ENCODE data around the gene ZCCHC12. TPM values are rescaled to one million over a fixed set of nuclear protein-coding genes. Genes with fewer than 3 reads are reported as not detected.
"Not testable (repeated sequence)": the region's sequence is repeated elsewhere in the genome, so short reads cannot be mapped to it uniquely, and the experiment has no call there.

Gene ZCCHC12
- total RNA-seq, 1 experiment from 2014 or later: 0.89 TPM

DNA sequence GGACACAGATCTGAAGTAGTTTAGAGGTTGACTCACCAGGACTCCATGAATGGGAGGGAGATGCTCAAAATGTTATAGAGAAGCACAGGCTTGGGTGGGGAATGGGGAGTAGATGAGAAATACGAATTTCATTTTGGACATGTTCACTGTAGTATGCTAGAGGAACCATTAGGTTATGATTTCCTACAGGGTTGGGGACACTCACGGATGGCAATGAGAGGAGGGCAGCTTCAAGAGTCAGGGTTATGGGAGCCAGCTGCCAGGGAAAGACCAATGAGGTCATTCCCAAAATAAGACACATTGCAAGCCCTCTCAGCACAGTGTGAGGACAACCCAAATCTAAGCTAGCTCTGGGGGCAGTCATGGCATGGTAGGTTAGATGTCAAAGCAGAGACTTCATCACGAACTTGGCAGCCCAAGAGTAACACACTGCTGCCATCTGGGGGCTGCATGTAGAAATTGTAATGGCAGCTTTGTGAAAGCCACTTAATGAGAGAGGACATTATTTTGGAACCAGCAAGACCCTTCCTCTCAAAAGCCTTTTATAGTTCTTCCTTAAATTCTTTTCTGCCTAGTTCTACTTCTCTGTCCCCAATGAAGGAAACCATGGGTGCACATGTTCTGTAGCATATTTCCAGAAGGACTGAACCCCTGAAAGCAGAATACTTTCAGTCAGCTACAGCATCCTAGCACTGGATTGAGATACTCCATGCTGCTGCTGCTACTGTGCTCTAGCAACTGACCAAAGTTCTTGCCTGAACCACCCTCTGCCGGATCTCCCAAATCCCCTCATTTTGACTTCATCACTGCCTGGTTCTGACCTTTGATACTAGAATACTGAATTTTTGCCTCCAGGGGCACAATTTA, 16.2 kb upstream of the ZCCHC12 start:
- TF ChIP-seq, protein P1, sequence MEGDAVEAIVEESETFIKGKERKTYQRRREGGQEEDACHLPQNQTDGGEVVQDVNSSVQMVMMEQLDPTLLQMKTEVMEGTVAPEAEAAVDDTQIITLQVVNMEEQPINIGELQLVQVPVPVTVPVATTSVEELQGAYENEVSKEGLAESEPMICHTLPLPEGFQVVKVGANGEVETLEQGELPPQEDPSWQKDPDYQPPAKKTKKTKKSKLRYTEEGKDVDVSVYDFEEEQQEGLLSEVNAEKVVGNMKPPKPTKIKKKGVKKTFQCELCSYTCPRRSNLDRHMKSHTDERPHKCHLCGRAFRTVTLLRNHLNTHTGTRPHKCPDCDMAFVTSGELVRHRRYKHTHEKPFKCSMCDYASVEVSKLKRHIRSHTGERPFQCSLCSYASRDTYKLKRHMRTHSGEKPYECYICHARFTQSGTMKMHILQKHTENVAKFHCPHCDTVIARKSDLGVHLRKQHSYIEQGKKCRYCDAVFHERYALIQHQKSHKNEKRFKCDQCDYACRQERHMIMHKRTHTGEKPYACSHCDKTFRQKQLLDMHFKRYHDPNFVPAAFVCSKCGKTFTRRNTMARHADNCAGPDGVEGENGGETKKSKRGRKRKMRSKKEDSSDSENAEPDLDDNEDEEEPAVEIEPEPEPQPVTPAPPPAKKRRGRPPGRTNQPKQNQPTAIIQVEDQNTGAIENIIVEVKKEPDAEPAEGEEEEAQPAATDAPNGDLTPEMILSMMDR (IDR thresholded peaks at IDR 0.05 in 2 of 3, conservative IDR thresholded peaks at IDR 0.05 in 1 of 3; ENCODE audit: borderline replicate concordance in 1 of 3, insufficient read depth in 1 of 3, low read depth in 2 of 3, low read length in 2 of 3): peak; percentile 54 to 73 (median 57)
- TF ChIP-seq YY1 (IDR thresholded peaks at IDR 0.05; ENCODE audit: extremely low read depth, insufficient replicate concordance, low read depth, low read length) (peak; percentile 24), EGR1 (IDR thresholded peaks at IDR 0.05; ENCODE audit: low read depth) (no peak), CEBPB (IDR thresholded peaks at IDR 0.05; ENCODE audit: low read depth) (no peak), ZFX (IDR thresholded peaks at IDR 0.05) (no peak), EZH2 (IDR thresholded peaks at IDR 0.05) (no peak), RAD21 (IDR thresholded peaks at IDR 0.05; ENCODE audit: low read depth) (peak; percentile 85), SP1 (IDR thresholded peaks at IDR 0.05; ENCODE audit: low read depth) (no peak), FOSL1 (IDR thresholded peaks at IDR 0.05; ENCODE audit: low read depth) (no peak)
- BruUV-seq (replicated peaks): no TSS peak
- ChIA-PET POLR2A (no interaction called here), CTCF (interaction anchor here (0.8 to 2.6 kb wide), 7 partner anchors 43 to 205 kb away, joined by 3 to 28 read pairs (median 4); no protein-coding TSS in a partner anchor), RAD21 (ENCODE audit: low non-redundant PET in 1 of 2, low total read pairs in 2 of 2, uncharacterized antibody in 2 of 2, unreplicated experiment in 2 of 2) (interaction anchor here (0.6 to 1.3 kb wide), 5 partner anchors 163 to 312 kb away, joined by 3 to 7 read pairs (median 3); partner anchors contain the start of gene DOCK11 (in 1 of the 2))
- H2AFZ ChIP-seq (ENCODE audit: low read depth, low read length, poor library complexity, severe bottlenecking): peak overlapping the region; percentile 45
- ATAC-seq: peak; percentile 72
- no peak overlapping the region for H3K27ac ChIP-seq (ENCODE audit: low read depth, low read length)
- H3K9me3 ChIP-seq (ENCODE audit: control insufficient read depth in 1 of 2, insufficient read depth in 1 of 2, low read depth in 1 of 2, low read length in 2 of 2): no peaks in the 10 kb centered on the region
- H3K27me3 ChIP-seq (ENCODE audit: insufficient read depth, low read length): no peaks in the 10 kb centered on the region
- intact Hi-C loops (cut with micrococcal nuclease): loop anchor here (1.0 to 10.0 kb wide), 4 partner anchors 163 to 353 kb away; no protein-coding TSS in a partner anchor
- H3K4me2 ChIP-seq (ENCODE audit: low read length): no peak overlapping the region
- peak; percentile 15 for DNase-seq (ENCODE audit: low read depth, low spot score)
- no peaks in the 10 kb centered on the region for H3K79me2 ChIP-seq (ENCODE audit: insufficient read depth, low read length)
- no peak overlapping the region for H3K4me3 ChIP-seq (replicated peaks in 1 of 2; ENCODE audit: low read depth in 1 of 2, low read length in 2 of 2)
- H3K36me3 ChIP-seq (ENCODE audit: control insufficient read depth in 1 of 2, insufficient read depth in 2 of 2, low read length in 2 of 2): no peaks in the 10 kb centered on the region
- no peaks in the 10 kb centered on the region for H4K20me1 ChIP-seq (ENCODE audit: insufficient read depth)
- no peak overlapping the region for H3K9ac ChIP-seq (ENCODE audit: low read length)
- no peaks in the 10 kb centered on the region for H3K4me1 ChIP-seq (ENCODE audit: control insufficient read depth in 1 of 2, insufficient read depth in 2 of 2, low read length in 2 of 2)
- no peaks in the 10 kb centered on the region for H3K9me2 ChIP-seq (ENCODE audit: insufficient read depth)

GRCh38 chrX:118817257-118817656, 6.4 kb upstream of the ZCCHC12 start:
- H3K9me2 ChIP-seq (ENCODE audit: insufficient read depth); ATAC-seq; H3K9me3 ChIP-seq (ENCODE audit: control insufficient read depth in 1 of 2, insufficient read depth in 1 of 2, low read depth in 1 of 2, low read length in 2 of 2); H3K27me3 ChIP-seq (ENCODE audit: insufficient read depth, low read length); H3K79me2 ChIP-seq (ENCODE audit: insufficient read depth, low read length); H3K9ac ChIP-seq (ENCODE audit: low read length); H3K4me1 ChIP-seq (ENCODE audit: control insufficient read depth in 1 of 2, insufficient read depth in 2 of 2, low read length in 2 of 2); H4K20me1 ChIP-seq (ENCODE audit: insufficient read depth); H3K36me3 ChIP-seq (ENCODE audit: control insufficient read depth in 1 of 2, insufficient read depth in 2 of 2, low read length in 2 of 2); H3K27ac ChIP-seq (ENCODE audit: low read depth, low read length); BruUV-seq (replicated peaks); DNase-seq (ENCODE audit: low read depth, low spot score); H3K4me2 ChIP-seq (ENCODE audit: low read length); H3K4me3 ChIP-seq (replicated peaks in 1 of 2; ENCODE audit: low read depth in 1 of 2, low read length in 2 of 2); intact Hi-C loops (cut with micrococcal nuclease); POLR2A ChIA-PET; RAD21 ChIA-PET (ENCODE audit: low non-redundant PET in 1 of 2, low total read pairs in 2 of 2, uncharacterized antibody in 2 of 2, unreplicated experiment in 2 of 2): not testable (repeated sequence)
- H2AFZ ChIP-seq (ENCODE audit: low read depth, low read length, poor library complexity, severe bottlenecking): peak overlapping the region; percentile 35
- CTCF ChIA-PET: interaction anchor here (1.0 kb wide), 1 partner anchor 173 kb away, joined by 3 read pairs; no protein-coding TSS in a partner anchor

All from HCT116 (cell line).